NB4 (cell line): ENCODE measurements around the gene ARHGAP24.

Experiments
- CTCF ChIP-seq: IDR thresholded peaks from one replicate; pipeline ENCODE4 v1.5.1; 2012; ENCODE audit warnings: low read depth, low read length
- MAX ChIP-seq: IDR thresholded peaks from 2 replicates; pipeline ENCODE4 v1.6.1; 2011; ENCODE audit warnings: low read depth, low read length
- MYC ChIP-seq: IDR thresholded peaks from 2 replicates; pipeline ENCODE4 v1.6.1; 2011; ENCODE audit warnings: low read depth, low read length
- POLR2A ChIP-seq: IDR thresholded peaks from 2 replicates; pipeline ENCODE4 v1.6.1; 2011; ENCODE audit warnings: mild to moderate bottlenecking; ENCODE audit not compliant: insufficient read length; ENCODE audit errors: extremely low read depth

GRCh38 chr4:85446141-85446861 lies 28.6 kb upstream of the ARHGAP24 start:
- TF ChIP-seq CTCF (no peak), POLR2A (no peak), MYC (no peak), MAX (no peak)
